Measurements from ENCODE around the gene FAM47A.

The FAM47A gene

GRCh38 chrX:34132028-34132427 lies at the start of gene FAM47A:
Gene FAM47A (minus strand): TSS chrX:34132314. CDS start chrX:34132278, 36 bp downstream.
- no peak for TF ChIP-seq CTCF (IDR thresholded peaks at IDR 0.05; ENCODE audit: low read depth, low read length)
- TF ChIP-seq EZH2phosphoT487 (IDR thresholded peaks at IDR 0.05; ENCODE audit: low read depth): no peak
- Histone ChIP-seq H2AFZ (ENCODE audit: low read depth, low read length) (no peak within 1 kb of the TSS), H3K4me3 (ENCODE audit: low read length) (no peak within 1 kb of the TSS), H3K4me1 (ENCODE audit: low read length) (no peaks in the 10 kb centered on the region; the same call in 1 of the 2 replicates), H3K27ac (ENCODE audit: low read length) (no peak within 1 kb of the TSS), H3K36me3 (replicated peaks; ENCODE audit: low read depth, low read length) (no peaks in the 10 kb centered on the region), H3K4me2 (ENCODE audit: low read length) (no peak within 1 kb of the TSS), H3K27me3 (ENCODE audit: low read depth, low read length) (no peaks in the 10 kb centered on the region), H3K9ac (ENCODE audit: low read length) (no peak within 1 kb of the TSS), H3K79me2 (ENCODE audit: low read length) (no peaks in the 10 kb centered on the region), H4K20me1 (ENCODE audit: insufficient read depth, low read length) (no peaks in the 10 kb centered on the region), H3K9me3 (ENCODE audit: insufficient read depth, low read length) (no peaks in the 10 kb centered on the region)

- H3K27ac ChIP-seq (ENCODE audit: low read length): no peak overlapping the region
- no peaks in the 10 kb centered on the region for H3K79me2 ChIP-seq (ENCODE audit: low read length)
- no peak overlapping the region for H3K9ac ChIP-seq (ENCODE audit: low read length)
- no peaks in the 10 kb centered on the region for H4K20me1 ChIP-seq (ENCODE audit: insufficient read depth, low read length)
- H3K27me3 ChIP-seq (ENCODE audit: low read depth, low read length): no peaks in the 10 kb centered on the region
- no peak overlapping the region for H2AFZ ChIP-seq (ENCODE audit: low read depth, low read length)
- no peaks in the 10 kb centered on the region for H3K36me3 ChIP-seq (replicated peaks; ENCODE audit: low read depth, low read length)
- TF ChIP-seq EZH2phosphoT487 (IDR thresholded peaks at IDR 0.05; ENCODE audit: low read depth): no peak
- H3K4me3 ChIP-seq (ENCODE audit: low read length): no peak overlapping the region
- no peaks in the 10 kb centered on the region for H3K9me3 ChIP-seq (ENCODE audit: insufficient read depth, low read length)
- no peaks in the 10 kb centered on the region for H3K4me1 ChIP-seq (ENCODE audit: low read length)
- H3K4me2 ChIP-seq (ENCODE audit: low read length): no peak overlapping the region
These were observed 15.2 kb upstream of the FAM47A start for GRCh38 chrX:34147345-34147744.

- Histone ChIP-seq H4K20me1 (ENCODE audit: insufficient read depth, low read length) (no peaks in the 10 kb centered on the region), H3K4me1 (ENCODE audit: low read length) (no peaks in the 10 kb centered on the region), H3K27ac (ENCODE audit: low read length) (no peak overlapping the region), H3K27me3 (ENCODE audit: low read depth, low read length) (no peaks in the 10 kb centered on the region), H3K79me2 (ENCODE audit: low read length) (no peaks in the 10 kb centered on the region), H3K4me3 (ENCODE audit: low read length) (no peak overlapping the region), H3K9ac (ENCODE audit: low read length) (no peak overlapping the region), H3K9me3 (ENCODE audit: insufficient read depth, low read length) (no peaks in the 10 kb centered on the region), H3K4me2 (ENCODE audit: low read length) (no peak overlapping the region), H3K36me3 (replicated peaks; ENCODE audit: low read depth, low read length) (no peaks in the 10 kb centered on the region), H2AFZ (ENCODE audit: low read depth, low read length) (no peak overlapping the region)
- TF ChIP-seq CTCF (IDR thresholded peaks at IDR 0.05; ENCODE audit: low read depth, low read length): no peak
- TF ChIP-seq EZH2phosphoT487 (IDR thresholded peaks at IDR 0.05; ENCODE audit: low read depth): no peak
These were observed 14.8 kb upstream of the FAM47A start for GRCh38 chrX:34146906-34147305.

GRCh38 chrX:34144246-34144645 lies 12.1 kb upstream of the FAM47A start:
- Histone ChIP-seq H3K27me3 (ENCODE audit: low read depth, low read length) (no peaks in the 10 kb centered on the region), H3K4me3 (ENCODE audit: low read length) (no peak overlapping the region)
- no peak for TF ChIP-seq CTCF (IDR thresholded peaks at IDR 0.05; ENCODE audit: low read depth, low read length)
- TF ChIP-seq EZH2phosphoT487 (IDR thresholded peaks at IDR 0.05; ENCODE audit: low read depth): no peak

More at GRCh38 chrX:34144246-34144645, 12.1 kb upstream of the FAM47A start:
- no peaks in the 10 kb centered on the region for H3K36me3 ChIP-seq (replicated peaks; ENCODE audit: low read depth, low read length)
- H3K9me3 ChIP-seq (ENCODE audit: insufficient read depth, low read length): no peaks in the 10 kb centered on the region
- H3K9ac ChIP-seq (ENCODE audit: low read length): no peak overlapping the region
- H3K4me2 ChIP-seq (ENCODE audit: low read length): no peak overlapping the region
- no peaks in the 10 kb centered on the region for H4K20me1 ChIP-seq (ENCODE audit: insufficient read depth, low read length)
- H3K79me2 ChIP-seq (ENCODE audit: low read length): no peaks in the 10 kb centered on the region
- H3K4me1 ChIP-seq (ENCODE audit: low read length): no peaks in the 10 kb centered on the region; the same call in 1 of the 2 replicates
- no peak overlapping the region for H2AFZ ChIP-seq (ENCODE audit: low read depth, low read length)
- H3K27ac ChIP-seq (ENCODE audit: low read length): no peak overlapping the region
